ENCODE results near the gene CYTH3.

CYTH3 gene

DNA sequence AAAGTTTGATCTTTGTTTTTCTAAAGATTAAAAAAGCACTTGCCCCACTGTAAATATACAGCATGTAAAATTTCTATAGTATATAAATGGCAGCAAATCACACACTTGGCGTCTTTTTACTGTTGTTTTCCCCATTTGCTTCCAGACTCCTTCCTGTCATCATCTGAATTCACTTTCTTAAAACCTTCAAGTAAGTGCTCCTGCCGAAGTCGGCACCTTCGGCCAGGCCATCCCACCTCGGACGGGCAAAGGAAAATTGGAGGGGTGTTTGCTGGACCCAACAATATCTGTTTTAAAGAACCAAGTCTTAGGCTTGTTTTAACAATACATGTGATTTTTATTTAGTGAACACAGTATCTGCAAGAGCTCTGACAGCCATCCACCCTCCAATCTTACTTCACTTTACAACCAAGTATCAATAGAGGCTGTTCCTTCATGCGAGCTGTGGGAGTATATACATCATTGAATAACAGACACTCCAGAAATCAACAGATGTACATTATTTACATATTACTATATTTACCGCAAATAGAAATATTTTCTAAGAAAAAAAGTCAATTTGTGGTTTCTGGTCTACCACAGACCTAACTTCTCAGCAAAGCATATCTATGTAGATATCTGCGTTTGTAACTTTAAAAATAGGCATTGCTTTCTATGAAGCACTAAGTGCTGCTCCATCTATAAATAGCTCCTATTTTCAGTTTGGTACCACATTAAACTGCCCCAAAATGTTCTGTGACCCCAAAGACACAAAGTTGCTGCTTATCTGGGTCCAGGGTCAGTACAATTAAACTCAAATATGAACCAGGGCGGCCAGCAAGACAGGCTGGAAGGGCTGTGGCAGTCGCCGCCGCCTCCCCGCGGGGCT, 110.7 kb downstream of the CYTH3 start:
- no peak for TF ChIP-seq CTCF (IDR thresholded peaks at IDR 0.05; ENCODE audit: insufficient read depth, low read length, missing control alignments)
- H3K4me3 ChIP-seq (ENCODE audit: low read depth, low read length), result no peak overlapping the region
- POLR2A ChIA-PET, result interaction anchor here (1.2 kb wide), 1 partner anchor 159 kb away, joined by 5 read pairs; no protein-coding TSS in a partner anchor
- CTCF ChIA-PET, result interaction anchor here (1.7 to 8.8 kb wide), 9 partner anchors 13 to 306 kb away, joined by 5 to 277 read pairs (median 10); no protein-coding TSS in a partner anchor
- DNase-seq (ENCODE audit: low read depth, low spot score), result no peak

DNA sequence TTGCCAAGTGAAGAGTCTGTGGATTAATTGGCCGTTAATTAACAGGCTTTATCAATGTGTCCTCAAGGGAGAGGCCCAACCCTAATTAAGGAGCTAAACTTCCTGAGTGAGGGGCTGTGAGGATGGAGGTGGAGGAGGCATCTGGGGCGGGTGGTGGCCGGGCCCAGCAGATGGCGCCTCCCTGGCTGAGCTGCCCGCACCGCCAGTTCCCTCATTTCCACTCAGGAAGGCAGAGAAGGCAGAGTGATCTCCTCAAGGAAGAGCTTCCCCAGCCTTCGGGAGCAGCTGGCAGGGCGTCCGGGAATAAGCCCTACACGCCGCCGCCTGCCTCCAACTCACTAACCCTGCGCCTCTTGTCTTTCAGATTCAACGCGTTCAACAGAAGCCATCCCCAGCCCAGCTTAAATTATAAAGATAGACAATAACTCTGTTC, 112.2 kb downstream of the CYTH3 start:
- ChIA-PET CTCF (interaction anchor here (0.7 to 8.8 kb wide), 55 partner anchors 8 to 304 kb away, joined by 3 to 277 read pairs (median 5); no protein-coding TSS in a partner anchor), POLR2A (interaction anchor here (0.6 to 1.2 kb wide), 4 partner anchors 82 to 161 kb away, joined by 3 to 5 read pairs (median 4); no protein-coding TSS in a partner anchor)
- peak; percentile 93 for TF ChIP-seq CTCF (IDR thresholded peaks at IDR 0.05; ENCODE audit: insufficient read depth, low read length, missing control alignments)
- DNase-seq (ENCODE audit: low read depth, low spot score), result peak; percentile 16
- no peak overlapping the region for H3K4me3 ChIP-seq (ENCODE audit: low read depth, low read length)

GRCh38 chr7:6159524-6160031, 112.8 kb downstream of the CYTH3 start:
- CTCF ChIA-PET, result interaction anchor here (0.7 to 8.8 kb wide), 51 partner anchors 8 to 303 kb away, joined by 3 to 277 read pairs (median 5); no protein-coding TSS in a partner anchor
- no peak overlapping the region for H3K4me3 ChIP-seq (ENCODE audit: low read depth, low read length)
- no peak for TF ChIP-seq CTCF (IDR thresholded peaks at IDR 0.05; ENCODE audit: insufficient read depth, low read length, missing control alignments)
- DNase-seq (ENCODE audit: low read depth, low spot score), result no peak
- POLR2A ChIA-PET, result interaction anchor here (1.1 to 1.2 kb wide), 2 partner anchors 88 to 158 kb away, joined by 4 read pairs; no protein-coding TSS in a partner anchor

GRCh38 chr7:6159097-6159483, 113.3 kb downstream of the CYTH3 start:
- no peak overlapping the region for H3K4me3 ChIP-seq (ENCODE audit: low read depth, low read length)
- POLR2A ChIA-PET, result interaction anchor here (1.1 kb wide), 1 partner anchor 88 kb away, joined by 4 read pairs; no protein-coding TSS in a partner anchor
- CTCF ChIA-PET, result interaction anchor here (0.6 to 8.8 kb wide), 16 partner anchors 10 to 193 kb away, joined by 3 to 277 read pairs (median 8); no protein-coding TSS in a partner anchor
- no peak for DNase-seq (ENCODE audit: low read depth, low spot score)
- no peak for TF ChIP-seq CTCF (IDR thresholded peaks at IDR 0.05; ENCODE audit: insufficient read depth, low read length, missing control alignments)

DNA sequence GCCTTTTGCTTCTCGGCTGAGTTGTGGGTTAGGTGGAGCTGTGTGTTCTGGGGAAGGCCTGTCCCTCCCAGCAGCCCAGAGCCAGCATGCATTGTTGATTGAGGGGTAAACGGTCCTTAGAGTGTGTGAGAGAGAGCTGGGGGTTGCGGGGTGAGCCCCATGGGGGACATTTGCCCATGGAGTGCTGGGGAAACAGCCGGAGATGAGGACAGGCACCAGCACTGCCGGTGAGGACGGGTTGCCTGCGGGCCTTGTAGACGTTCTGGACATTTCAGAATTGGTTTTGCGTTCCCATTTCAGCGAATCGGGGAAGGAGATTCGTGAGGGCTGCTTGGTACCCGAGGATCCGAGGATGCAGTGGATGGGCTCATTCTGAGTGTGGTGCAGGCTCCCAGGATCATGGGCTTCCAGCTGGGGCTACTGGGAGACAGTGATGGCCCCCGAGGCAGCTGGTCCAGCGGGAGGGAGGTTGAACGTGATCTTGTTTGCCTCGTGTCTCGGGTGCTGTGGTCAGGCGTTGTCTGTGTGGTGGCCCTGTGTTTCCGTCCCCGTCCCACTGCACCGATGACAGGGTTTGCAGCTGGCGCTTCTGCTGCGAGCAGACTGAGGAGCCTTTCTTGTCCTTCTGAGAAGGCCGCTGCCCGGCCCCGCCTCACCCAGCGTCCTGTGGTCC, 113.9 kb downstream of the CYTH3 start:
- no peak for TF ChIP-seq CTCF (IDR thresholded peaks at IDR 0.05; ENCODE audit: insufficient read depth, low read length, missing control alignments)
- CTCF ChIA-PET, result interaction anchor here (0.6 to 8.8 kb wide), 9 partner anchors 9 to 170 kb away, joined by 3 to 277 read pairs (median 6); no protein-coding TSS in a partner anchor
- H3K4me3 ChIP-seq (ENCODE audit: low read depth, low read length), result no peak overlapping the region
- POLR2A ChIA-PET, result interaction anchor here (0.6 kb wide), 1 partner anchor 165 kb away, joined by 3 read pairs; no protein-coding TSS in a partner anchor
- no peak for DNase-seq (ENCODE audit: low read depth, low spot score)
